OCI-M1 (cell line): ENCODE data around the gene INF2.

Experiments
- DNase-seq: peaks from one replicate; lab custom pipeline; 2025; lab: John Stamatoyannopoulos, UW

Gene INF2

DNA sequence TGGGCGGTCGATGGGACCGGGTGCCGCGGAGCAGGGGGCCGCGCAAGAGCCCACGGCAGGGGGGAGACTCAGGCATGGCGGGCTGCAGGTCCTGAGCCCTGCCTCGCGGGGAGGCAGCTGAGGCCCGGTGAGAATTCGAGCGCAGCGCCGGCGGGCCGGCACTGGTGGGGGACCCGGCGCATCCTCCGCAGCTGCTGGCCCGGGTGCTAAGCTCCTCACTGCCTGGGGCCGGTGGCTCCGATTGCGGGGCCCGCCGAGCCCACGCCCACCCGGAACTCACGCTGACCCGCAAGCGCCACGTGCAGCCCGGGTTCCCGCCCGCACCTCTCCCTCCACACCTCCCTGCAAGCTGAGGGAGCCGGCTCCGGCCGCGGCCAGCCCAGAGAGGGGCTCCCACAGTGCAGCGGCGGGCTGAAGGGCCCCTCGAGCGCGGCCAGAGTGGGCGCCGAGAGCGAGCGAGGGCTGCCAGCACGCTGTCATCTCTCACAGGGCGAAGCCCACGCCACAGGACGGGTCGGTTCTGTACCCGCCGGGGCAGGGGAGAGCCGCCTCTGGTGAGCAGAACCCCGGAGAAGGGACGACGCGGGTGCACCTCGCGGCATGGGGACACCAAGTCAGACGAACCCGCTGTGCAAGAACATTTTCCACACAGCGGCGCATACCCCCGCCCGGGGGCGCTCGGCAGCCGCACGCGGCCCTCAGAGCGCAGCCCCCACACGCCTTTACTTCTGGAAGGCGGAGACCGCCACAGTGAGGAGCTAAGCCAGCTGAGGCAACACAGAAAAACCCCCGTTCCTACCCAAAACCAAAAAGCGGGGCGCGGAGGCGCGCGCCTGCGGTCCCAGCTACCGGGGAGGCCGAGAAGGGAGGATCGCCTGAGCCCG, 62.4 kb downstream of the INF2 start:
- peak; percentile 71 for DNase-seq

- DNase-seq = no peak
These were observed 63.0 kb downstream of the INF2 start for GRCh38 chr14:104752423-104752734.

GRCh38 chr14:104752735-104753527, 63.5 kb downstream of the INF2 start, which contains the start of gene SIVA1:
SIVA1 (plus strand) TSS chr14:104753147; CDS start chr14:104753202, 55 bp downstream.
- peak; percentile 100 for DNase-seq

DNA sequence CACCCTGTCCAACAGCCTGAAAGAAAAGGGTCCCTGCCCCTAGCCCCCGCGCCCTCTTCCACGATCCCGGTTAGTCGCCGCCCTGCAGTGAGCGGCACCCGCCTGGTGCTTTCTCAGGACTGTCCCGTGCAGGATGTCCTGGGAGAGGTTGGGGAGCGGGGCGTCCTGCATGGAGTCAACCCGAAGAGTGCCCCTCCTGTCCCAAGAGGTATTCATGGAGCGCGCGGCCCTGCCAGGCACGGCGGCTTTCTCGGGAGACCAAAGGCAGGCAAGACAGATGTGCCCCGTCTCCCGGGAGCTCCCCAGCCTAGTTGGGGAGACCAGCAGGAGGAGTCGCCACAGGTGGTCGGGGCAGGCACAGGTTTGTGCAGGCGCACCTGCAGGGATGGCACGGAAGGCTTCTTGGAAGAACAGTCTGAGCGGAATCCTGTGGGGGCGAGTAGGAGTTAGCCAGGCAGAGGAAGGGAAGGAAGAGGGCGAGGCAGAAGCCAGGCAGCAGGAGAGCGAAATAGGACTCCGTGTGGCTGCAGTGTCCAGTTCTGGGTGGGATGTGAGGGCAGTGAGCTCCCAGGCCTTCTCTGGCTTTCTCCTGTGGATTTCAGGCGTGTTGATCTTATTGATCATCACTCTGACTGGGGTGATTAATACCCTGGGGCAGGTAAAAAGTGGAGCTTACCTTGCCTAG, 64.3 kb downstream of the INF2 start:
- no peak for DNase-seq

DNA sequence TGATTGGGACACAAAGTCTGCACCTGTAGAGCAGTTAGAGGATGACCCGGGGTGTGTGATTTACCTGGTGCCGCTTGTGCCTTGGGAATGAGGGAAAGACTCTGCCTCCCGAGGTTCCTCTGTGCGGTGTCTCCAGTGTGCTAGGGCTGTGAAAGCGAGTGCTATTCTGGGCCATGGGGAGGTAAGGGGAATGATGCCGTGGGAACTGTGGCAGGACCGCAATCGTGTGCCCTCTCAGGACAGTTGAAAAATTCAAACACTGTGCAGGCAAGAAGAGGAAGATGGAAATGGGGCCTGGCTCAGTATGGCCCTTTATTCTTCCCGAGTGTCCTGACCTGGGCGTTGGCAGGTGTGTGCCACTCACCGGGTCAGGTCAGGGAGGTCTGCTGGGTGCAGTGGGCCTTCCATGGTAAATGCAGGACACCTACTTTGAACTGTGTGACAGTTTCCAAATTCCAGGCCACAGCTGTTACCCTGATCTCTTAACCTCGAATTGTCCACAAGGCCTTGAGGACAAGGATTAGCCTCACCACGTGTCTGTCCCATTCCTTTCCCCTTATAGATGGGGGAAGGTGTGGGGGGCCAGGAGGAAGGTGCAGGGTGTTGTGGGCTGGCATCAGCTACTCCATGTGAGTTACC, 64.9 kb downstream of the INF2 start:
- DNase-seq = no peak

- no peak for DNase-seq
These were observed 66.2 kb downstream of the INF2 start for GRCh38 chr14:104755621-104756020.

DNA sequence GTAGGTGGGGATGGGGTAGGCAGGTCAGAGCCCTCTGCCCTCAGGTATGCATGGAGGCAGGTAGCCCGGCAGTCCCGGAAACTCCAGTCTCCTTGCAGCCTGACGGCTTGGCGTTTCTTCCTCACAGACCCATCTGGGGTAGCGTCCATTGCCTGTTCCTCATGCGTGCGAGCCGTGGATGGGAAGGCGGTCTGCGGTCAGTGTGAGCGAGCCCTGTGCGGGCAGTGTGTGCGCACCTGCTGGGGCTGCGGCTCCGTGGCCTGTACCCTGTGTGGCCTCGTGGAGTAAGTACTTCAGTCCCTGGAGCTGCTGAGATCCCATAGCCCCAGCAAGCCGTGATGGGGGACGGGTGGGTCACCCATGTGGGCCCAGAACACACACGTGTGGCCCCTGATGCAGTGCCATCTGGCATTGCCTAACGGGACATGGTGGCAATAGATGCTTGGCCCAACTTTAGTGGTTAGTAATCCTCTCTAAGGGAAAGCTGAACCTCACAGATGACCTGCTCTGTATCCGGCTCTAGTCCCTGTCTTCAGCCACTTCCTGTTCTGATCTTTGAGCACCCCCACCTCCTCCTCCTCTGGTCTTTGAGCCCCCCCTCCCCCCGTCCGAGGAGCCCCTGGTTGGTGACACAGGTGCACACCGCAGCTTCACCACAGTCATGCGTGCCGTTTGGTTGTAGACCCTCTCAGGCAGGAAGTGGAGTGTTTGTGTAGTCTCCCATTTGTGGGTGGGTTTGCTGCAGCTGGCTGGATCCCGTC, 67.2 kb downstream of the INF2 start:
- no peak for DNase-seq

DNA sequence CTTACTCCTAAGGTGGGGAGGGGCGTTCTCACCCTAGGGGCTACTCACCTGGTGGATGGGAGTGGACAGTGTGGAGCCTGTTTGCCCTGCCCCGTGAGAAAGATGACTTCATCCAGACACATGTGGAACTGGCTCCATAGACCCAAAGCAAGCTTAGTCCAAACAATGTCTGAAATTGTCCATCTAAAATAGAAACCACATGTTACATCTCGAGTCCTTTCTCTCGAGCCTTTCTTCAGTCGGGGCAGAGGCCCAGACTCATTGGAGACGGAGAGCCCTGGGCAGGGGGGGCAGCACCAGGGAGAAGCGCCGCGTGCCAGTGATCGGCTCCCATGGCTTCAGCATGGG, 67.8 kb downstream of the INF2 start:
- DNase-seq = no peak

GRCh38 chr14:104757681-104758392, 68.4 kb downstream of the INF2 start:
- DNase-seq = no peak

DNA sequence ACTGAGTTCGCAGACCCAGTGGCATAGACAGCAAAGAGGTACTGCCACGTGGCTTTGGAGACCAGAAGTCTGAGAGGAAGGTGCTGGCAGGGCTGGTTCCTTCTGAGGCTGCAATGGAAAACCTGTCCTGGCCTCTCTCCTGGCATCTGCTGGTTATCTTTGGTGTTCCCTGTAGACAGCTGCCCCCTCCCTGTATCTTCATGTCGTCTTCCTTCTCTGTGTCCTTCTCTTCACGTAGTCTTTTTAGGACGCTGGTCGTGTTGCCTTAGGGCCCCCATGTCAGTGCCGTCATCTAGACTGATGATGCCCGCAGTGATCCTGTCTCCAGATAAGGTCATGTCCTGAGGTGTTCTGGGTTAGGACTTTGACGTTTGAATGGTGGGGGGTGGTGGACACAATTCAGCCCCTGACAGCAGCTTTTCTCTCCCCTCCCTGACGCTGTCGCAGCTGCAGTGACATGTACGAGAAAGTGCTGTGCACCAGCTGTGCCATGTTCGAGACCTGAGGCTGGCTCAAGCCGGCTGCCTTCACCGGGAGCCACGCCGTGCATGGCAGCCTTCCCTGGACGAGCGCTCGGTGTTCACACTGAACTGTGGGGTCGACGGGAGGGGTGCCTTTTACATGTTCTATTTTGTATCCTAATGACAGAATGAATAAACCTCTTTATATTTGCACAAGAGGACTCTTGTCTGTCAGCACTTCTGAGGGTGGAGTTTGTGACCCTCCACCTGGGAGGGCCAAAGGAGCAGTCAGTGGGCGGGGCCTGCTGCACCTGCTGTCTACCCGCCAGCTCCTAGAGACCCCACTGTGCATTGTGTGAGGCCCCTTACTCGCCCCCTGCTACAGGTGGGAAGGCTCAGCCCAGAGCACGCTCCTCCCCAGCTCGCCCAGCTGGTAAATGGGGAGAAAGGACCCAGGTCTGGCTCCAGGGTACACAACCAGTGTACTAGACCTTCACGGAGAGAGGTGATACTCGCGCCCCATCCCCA, 69.9 kb downstream of the INF2 start:
- DNase-seq = no peak

- DNase-seq = no peak
These were observed 76.1 kb downstream of the INF2 start for GRCh38 chr14:104765517-104765916.

- DNase-seq = no peak
These were observed 76.9 kb downstream of the INF2 start for GRCh38 chr14:104766256-104766862.

- no peak for DNase-seq
These were observed 77.6 kb downstream of the INF2 start for GRCh38 chr14:104766863-104767633.

GRCh38 chr14:104767634-104767918, 78.2 kb downstream of the INF2 start:
- DNase-seq = no peak

DNA sequence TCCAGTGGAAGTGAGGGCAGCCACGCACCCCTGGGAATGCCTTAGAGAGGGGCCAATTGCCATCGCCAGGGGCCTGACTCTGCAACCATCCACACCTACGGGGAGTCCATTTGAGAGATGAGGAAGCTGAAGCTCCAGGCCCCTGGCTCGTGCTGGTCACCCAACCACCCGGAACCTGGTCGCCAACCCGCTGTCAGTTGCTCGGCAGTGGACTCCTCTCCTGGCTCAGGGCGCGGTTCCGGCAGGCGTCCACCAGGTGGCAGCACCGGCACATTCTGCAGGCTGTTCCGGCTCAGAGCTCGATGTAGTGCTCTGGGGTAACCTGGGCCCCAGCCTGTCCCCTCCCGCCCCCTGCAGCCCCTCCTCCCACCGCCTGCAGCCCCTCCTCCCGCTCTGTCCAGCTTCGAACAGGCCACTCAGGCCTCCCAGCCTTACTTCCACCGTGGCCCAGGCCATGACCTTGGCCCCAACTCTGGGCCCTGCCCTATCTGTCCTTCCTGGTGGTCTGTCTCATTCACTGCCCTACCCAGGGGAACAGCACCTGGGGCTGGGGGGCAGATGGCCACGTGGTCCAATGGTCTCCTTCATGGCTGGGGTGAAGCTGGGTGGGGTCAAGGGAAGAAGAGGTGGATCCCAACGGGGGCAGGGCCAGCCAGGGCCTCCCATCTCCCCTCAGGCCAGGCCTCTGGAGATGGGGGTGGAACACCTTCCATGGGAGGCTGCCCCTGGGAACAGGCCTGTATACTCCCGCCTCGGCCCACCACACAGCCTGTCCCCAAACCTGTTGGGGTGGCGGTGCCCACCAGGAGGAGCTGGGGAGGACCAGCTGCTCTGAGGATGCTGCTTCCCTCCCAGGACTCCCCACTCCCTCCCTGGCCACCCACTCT, 79.3 kb downstream of the INF2 start:
- DNase-seq = peak; percentile 86

DNA sequence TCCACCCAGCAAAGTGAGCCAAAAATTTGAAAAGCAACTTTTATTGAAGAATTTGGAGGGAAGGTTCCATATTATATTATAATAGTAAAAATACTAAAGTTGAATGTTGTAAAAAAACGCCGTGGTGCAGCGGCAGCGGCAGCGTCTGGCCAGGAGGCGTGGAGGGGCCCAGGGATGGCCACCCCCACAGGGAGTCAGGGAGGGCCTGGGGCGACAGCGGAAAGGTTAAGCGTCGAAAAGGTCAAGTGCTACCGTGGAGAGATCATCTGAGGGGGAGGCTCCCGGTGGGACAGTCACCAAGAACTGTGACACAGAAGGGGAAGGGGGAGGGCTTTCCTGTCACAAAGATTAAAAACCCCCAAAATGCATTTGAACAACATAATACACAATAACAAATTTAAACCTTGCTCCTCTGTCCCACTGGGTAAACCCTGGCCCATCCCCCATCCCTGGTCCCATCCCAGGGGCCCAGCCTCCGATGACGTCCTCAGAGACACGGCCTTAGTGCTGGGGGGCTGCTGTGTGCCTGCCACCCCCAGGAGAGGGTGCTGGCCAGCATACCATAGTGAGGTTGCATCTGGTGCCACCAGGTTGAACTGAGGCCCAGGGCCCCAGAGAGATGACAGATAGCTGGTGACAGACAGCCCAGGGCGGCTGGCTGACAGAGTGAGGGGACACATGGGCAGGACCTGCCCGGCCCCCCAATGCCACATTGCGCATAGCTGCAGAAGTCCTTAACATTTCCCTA, 80.1 kb downstream of the INF2 start:
- no peak for DNase-seq

DNA sequence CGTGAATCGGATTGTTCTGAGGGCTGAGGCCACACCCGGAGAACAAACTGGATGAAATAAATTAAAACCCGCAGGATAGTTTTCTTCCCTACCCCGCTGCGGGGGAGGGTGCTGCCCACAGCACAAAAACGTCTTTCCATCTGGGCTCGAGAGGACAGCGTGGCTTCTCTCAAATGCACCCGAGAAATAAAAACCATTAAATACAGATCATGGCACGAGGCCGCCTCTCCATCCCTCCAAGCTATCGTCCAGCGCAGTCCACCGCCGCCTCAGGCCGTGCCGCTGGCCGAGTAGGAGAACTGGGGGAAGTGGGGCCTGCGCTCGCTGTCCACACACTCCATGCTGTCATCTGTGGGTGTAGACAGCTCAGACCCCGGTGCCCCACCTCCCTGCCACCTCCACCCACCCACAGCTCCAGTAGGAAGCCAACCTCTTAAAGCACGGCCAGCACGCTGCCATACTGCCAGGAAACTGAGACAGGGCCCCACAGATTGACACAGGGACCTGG, 80.7 kb downstream of the INF2 start:
- DNase-seq = no peak
